PC-9 (cell line): ENCODE data around the gene DSN1. TPM values are rescaled to one million over a fixed set of nuclear protein-coding genes. Genes with fewer than 3 reads are reported as not detected.

Experiments used
- BruUV-seq: library from RNA; stranded (reverse); fragments of 400-500 nt; replicated peaks from 2 replicates; lab custom pipeline; 2021; lab: Mats Ljungman, UMichigan
- CTCF ChIA-PET: fragments of 300-600 bp; sonication (Branson Sonifier 250); formaldehyde crosslinking; loops from one replicate; lab custom pipeline; 2022; ENCODE audit warnings: antibody characterized with exemption; lab: Charles Lee
- POLR2A ChIA-PET: fragments of 300-600 bp; sonication (Branson Sonifier 250); formaldehyde crosslinking; loops from one replicate; lab custom pipeline; 2022; ENCODE audit warnings: antibody characterized with exemption; ENCODE audit not compliant: unreplicated experiment; lab: Charles Lee
- DNase-seq, 2 experiments: peaks; one replicate each; pipeline versions ENCODE4 v3.0.0 to v3.0.0-alpha.2; 2015 to 2022; ENCODE audit warnings: mixed read lengths in 1 of 2
- H2AFZ ChIP-seq: fragments of 200-600 bp; sonication (generic); 2 replicates; pipeline ENCODE4 v1.8.1; 2017; ENCODE audit warnings: antibody characterized with exemption
- H3F3A ChIP-seq: fragments of 200-600 bp; sonication (generic); 2 replicates; pipeline ENCODE4 v1.8.1; 2017; ENCODE audit warnings: antibody characterized with exemption, mild to moderate bottlenecking, low read depth; ENCODE audit not compliant: insufficient read depth
- H3K27ac ChIP-seq: fragments of 200-600 bp; sonication (generic); 2 replicates; pipeline ENCODE4 v1.6.1; 2016; ENCODE audit warnings: mixed run types
- H3K27me3 ChIP-seq: fragments of 200-600 bp; sonication (generic); 2 replicates; pipeline ENCODE4 v1.6.1; 2016; ENCODE audit warnings: low read depth, mixed run types; ENCODE audit not compliant: insufficient read depth
- H3K36me3 ChIP-seq: fragments of 200-600 bp; sonication (generic); 2 replicates; pipeline ENCODE4 v1.6.1; 2016; ENCODE audit warnings: low read depth, mixed run types
- H3K4me1 ChIP-seq: fragments of 200-600 bp; sonication (generic); replicated peaks from 2 replicates; pipeline ENCODE4 v1.6.1; 2016; ENCODE audit warnings: mixed run types; ENCODE audit not compliant: insufficient read depth
- H3K4me2 ChIP-seq: fragments of 200-600 bp; sonication (generic); 2 replicates; pipeline ENCODE4 v1.6.1; 2017; ENCODE audit warnings: mixed run types
- H3K4me3 ChIP-seq: fragments of 200-600 bp; sonication (generic); 2 replicates; pipeline ENCODE4 v1.6.1; 2016; ENCODE audit warnings: mixed run types
- H3K79me2 ChIP-seq: fragments of 200-600 bp; sonication (generic); 2 replicates; pipeline ENCODE4 v1.6.1; 2017; ENCODE audit warnings: low read depth, mixed run types
- H3K9me2 ChIP-seq: fragments of 200-600 bp; sonication (generic); 2 replicates; pipeline ENCODE4 v1.8.1; 2017; ENCODE audit warnings: mild to moderate bottlenecking; ENCODE audit not compliant: insufficient read depth
- H3K9me3 ChIP-seq: fragments of 200-600 bp; sonication (generic); 2 replicates; pipeline ENCODE4 v1.8.1; 2016; ENCODE audit warnings: low read depth; ENCODE audit not compliant: insufficient read depth
- H4K20me1 ChIP-seq: fragments of 200-600 bp; sonication (generic); 2 replicates; pipeline ENCODE4 v1.8.1; 2017; ENCODE audit not compliant: insufficient read depth
- CTCF ChIP-seq: fragments of 200-600 bp; sonication (generic); conservative IDR thresholded peaks from 2 replicates; pipeline ENCODE4 v1.6.1; 2017; ENCODE audit warnings: mixed run types, antibody characterized with exemption, mild to moderate bottlenecking, moderate library complexity
- EZH2 ChIP-seq: fragments of 200-600 bp; sonication (generic); IDR thresholded peaks from 2 replicates; pipeline ENCODE4 v1.8.0; 2017; ENCODE audit warnings: antibody characterized with exemption, low read depth
- intact Hi-C: fragments of 100-400 bp; cut with micrococcal nuclease; formaldehyde crosslinking; loops from one replicate; pipeline ENCODE4 v1.10.0; 2022; ENCODE audit not compliant: unreplicated experiment
- total RNA-seq: library from RNA; stranded (reverse); gene quantifications from 2 replicates; pipeline ENCODE4 v1.2.3, GENCODE V29; 2021

Gene DSN1
- total RNA-seq, 1 experiment from 2014 or later = 32.4 TPM

GRCh38 chr20:36779656-36780025 lies 6.1 kb upstream of the DSN1 start:
- no peak overlapping the region for H3K27ac ChIP-seq
- CTCF ChIA-PET = no interaction called here
- intact Hi-C loops = no loop called here
- no peaks in the 10 kb centered on the region for H3K27me3 ChIP-seq
- H3F3A ChIP-seq = peaks cover 3% of the 10 kb centered on the region; the same call in 1 of the 2 replicates
- no peak for DNase-seq
- no peaks in the 10 kb centered on the region for H4K20me1 ChIP-seq
- no peak overlapping the region for H3K4me3 ChIP-seq
- no peak overlapping the region for H3K4me2 ChIP-seq
- BruUV-seq = no TSS peak
- no peaks in the 10 kb centered on the region for H3K9me2 ChIP-seq
- no peak overlapping the region for H2AFZ ChIP-seq
- no peak for TF ChIP-seq EZH2
- no peak for TF ChIP-seq CTCF
- H3K9me3 ChIP-seq = no peaks in the 10 kb centered on the region
- H3K36me3 ChIP-seq = no peaks in the 10 kb centered on the region
- H3K4me1 ChIP-seq = no peaks in the 10 kb centered on the region
- H3K79me2 ChIP-seq = no peaks in the 10 kb centered on the region
- POLR2A ChIA-PET = no interaction called here

GRCh38 chr20:36778831-36779655 lies 5.5 kb upstream of the DSN1 start:
- H3K36me3 ChIP-seq = no peaks in the 10 kb centered on the region
- ChIA-PET POLR2A (no interaction called here), CTCF (no interaction called here)
- H3K4me2 ChIP-seq = no peak overlapping the region
- TF ChIP-seq EZH2 = no peak
- TF ChIP-seq CTCF = no peak
- H3K27me3 ChIP-seq = no peaks in the 10 kb centered on the region
- no peak overlapping the region for H2AFZ ChIP-seq
- H3K4me1 ChIP-seq = no peaks in the 10 kb centered on the region
- no peaks in the 10 kb centered on the region for H3K9me3 ChIP-seq
- peaks cover 3% of the 10 kb centered on the region; the same call in 1 of the 2 replicates for H3F3A ChIP-seq
- H3K79me2 ChIP-seq = no peaks in the 10 kb centered on the region
- no TSS peak for BruUV-seq
- no peaks in the 10 kb centered on the region for H3K9me2 ChIP-seq
- H3K4me3 ChIP-seq = no peak overlapping the region
- no peaks in the 10 kb centered on the region for H4K20me1 ChIP-seq
- no peak for DNase-seq
- no peak overlapping the region for H3K27ac ChIP-seq
- intact Hi-C loops = no loop called here

- intact Hi-C loops = no loop called here
- POLR2A ChIA-PET = no interaction called here
These were observed 4.0 kb upstream of the DSN1 start for GRCh38 chr20:36777576-36777975.

More at GRCh38 chr20:36777576-36777975, 4.0 kb upstream of the DSN1 start:
- CTCF ChIA-PET = no interaction called here
- no peaks in the 10 kb centered on the region for H3K27me3 ChIP-seq
- H3F3A ChIP-seq = peaks cover 3% of the 10 kb centered on the region; the same call in 1 of the 2 replicates
- no peak overlapping the region for H3K4me2 ChIP-seq
- peaks cover 8% of the 10 kb centered on the region for H3K79me2 ChIP-seq
- H4K20me1 ChIP-seq = no peaks in the 10 kb centered on the region
- no peak overlapping the region for H2AFZ ChIP-seq
- no peak overlapping the region for H3K4me3 ChIP-seq
- TF ChIP-seq CTCF (no peak), EZH2 (no peak)
- peaks cover 4% of the 10 kb centered on the region for H3K4me1 ChIP-seq
- no peak for DNase-seq
- H3K9me2 ChIP-seq = no peaks in the 10 kb centered on the region
- H3K9me3 ChIP-seq = no peaks in the 10 kb centered on the region
- H3K36me3 ChIP-seq = no peaks in the 10 kb centered on the region
- H3K27ac ChIP-seq = no peak overlapping the region
- BruUV-seq = no TSS peak
